Activated T-cell treated with anti-CD3 and anti-CD28 coated beads for 24 hours (primary cell): Measurements from ENCODE around the gene SLC12A2.

Experiments
- DNase-seq: peaks from one replicate; pipeline ENCODE4 v3.0.0-alpha.2; 2020; ENCODE audit warnings: low read depth

SLC12A2 gene

DNA sequence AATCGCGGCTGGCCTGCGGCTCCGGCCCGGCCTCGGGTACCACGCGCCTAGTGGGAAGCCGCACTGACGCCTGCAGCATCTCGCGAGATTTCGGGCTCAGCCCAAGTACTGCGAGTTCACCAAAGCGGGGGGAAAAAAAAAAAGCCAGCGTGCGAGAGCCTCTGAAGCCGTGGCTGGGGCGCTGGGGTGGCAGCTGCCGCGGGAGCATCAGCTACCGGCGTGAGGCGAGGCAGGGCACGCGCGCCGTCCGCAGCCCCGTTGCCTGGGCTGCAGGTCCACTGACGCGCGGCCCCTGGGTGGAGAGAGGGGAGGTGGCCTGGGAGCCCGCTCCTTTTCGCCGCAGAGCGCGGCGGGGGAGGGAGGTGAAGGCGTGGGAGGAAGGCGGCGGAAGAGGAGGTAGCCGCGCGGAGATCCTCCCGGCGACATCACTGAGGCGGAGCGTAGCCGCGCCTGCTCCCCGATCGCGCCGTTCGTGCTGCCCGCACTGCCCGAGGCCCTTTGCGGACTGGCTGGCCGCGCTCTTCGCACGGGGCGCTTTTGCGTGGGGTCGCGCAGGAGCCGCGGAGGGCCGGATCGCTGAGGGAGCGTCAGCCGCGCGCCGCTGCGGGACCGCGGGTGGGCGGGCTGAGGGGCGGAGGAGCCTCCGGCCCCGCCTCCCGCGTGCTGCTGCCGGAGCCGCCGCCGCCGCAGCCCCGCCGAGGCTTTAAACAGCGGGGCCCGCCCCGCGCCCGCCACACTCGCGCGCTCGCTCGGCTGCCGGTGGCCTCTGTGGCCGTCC, at the start of gene SLC12A2:
TSS of gene SLC12A2 (plus strand) at position 734 of the 778 bp plus-strand sequence. CDS start 189 bp downstream, outside the sequence.
- DNase-seq = peak; percentile 83

DNA sequence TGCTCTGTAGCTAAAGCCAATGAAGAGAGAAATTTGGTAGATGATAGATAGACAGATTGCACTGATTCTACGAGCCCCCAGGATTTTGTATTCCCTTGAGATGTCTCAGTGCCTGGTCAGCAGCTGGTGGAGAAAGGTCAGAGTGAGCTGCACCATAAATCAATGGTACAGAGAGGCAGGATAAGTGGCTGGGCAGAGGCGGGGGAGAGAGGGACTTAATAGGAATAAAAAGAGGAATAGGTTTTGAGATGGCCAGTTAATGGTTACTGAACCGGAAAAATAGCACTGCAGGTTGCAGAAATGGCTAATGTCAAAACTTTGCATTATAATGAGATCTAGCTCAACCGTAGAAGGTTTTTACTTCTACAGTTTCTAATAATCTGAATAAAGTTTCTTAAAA, 47.9 kb upstream of the SLC12A2 start:
- no peak for DNase-seq

DNA sequence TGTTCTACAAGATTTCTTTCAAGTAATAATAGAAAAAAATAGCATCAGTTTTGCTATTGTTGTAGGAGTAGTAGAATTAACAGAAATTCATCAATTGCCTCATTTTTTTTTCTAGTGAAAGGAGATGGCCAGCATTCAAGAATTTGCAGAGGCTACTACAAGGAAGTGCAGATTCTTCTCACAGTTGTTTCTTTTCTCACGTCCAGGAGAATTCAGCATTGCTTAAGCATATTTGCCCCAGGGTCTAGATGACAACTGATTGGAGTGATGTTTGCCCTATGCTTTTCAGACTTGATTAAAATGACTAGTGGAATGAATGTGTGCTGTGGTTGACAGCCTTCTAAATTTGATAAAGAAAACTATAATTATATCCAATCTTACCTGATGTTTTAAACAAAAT, 46.6 kb upstream of the SLC12A2 start:
- DNase-seq = no peak

DNA sequence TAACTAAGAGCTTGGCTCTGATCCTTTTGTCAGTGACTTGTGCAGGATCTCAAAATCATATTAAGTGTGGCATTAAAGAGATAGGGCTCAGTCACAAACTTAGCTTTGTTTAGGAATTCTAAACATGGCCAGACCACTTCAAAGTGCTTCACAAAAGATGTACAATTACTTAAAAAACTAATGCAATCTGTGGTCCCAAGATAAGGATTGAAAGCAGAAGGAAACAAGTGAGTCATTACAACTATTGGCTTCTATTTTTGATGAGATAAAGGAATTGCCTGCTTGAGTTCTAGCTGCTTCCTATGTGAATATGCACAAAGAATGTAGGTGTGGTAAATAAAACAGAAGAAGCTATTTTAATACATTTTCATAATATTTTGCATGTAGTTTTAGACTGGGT, 44.9 kb upstream of the SLC12A2 start:
- DNase-seq = no peak

DNA sequence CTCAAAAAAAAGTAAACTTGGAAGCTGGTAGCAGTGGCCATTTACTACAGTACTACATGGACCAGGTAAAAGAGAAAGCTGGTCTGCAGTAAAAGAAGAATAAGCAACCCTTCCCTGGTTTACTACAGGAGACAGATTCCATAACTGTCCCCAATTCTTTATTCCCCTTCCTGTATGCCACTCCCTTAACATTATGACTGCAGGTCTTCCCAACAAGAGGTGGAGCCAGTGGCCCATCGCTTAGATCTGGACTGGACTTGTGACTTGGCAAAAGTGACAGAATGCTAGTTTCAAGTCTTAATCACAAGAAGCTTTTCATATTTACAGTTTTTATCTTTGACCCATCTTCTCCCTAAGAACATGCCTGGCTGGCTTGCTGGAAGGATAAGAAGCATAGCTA, 42.6 kb upstream of the SLC12A2 start:
- DNase-seq = no peak

DNA sequence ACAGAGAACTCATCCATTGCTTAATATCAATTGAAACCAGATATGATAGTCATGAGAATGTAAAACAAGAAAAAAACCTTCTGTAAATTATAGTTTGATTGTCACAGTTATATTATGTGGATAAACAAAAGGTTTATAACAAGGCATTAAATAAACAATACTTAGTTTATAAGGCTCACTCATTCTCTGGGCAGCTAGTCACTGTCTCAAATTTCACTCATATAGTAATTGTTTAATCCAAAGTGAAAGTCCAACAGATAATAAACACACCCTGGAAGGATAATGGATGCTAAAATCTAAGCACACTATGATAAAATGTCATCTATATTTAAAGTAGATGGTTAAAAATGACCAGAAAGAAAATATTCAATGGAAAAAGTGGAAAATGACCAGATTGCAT, 30.8 kb upstream of the SLC12A2 start:
- DNase-seq = no peak

DNA sequence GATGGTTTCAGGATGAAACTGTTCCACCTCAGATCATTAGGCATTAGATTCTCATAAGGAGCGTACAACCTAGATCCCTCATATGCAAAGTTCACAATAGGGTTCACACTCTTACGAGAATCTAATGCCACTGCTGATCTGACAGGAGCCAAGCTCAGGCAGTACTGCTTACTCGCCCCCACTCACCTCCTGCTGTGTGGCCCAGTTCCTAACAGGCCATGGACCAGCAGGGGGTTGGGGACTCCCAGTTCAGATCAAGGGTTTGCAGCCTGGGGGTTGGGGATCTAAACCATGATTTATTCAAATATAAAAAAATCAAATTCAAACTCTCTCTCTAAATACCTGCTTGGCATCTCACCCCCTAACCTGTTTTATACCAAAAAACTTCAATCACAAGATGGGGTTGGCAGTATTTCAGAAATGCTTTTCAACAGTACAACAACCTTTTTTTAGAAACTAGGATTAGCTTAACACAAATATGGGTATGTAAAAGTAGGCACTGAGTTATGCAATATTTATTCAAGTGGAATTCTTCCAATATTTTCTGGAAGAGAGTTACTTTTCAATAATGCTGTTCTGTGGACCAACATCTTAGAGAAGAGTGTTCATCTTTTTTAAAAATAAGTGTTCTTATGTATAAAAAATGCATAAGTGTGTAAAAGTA, 30.1 kb upstream of the SLC12A2 start:
- no peak for DNase-seq

DNA sequence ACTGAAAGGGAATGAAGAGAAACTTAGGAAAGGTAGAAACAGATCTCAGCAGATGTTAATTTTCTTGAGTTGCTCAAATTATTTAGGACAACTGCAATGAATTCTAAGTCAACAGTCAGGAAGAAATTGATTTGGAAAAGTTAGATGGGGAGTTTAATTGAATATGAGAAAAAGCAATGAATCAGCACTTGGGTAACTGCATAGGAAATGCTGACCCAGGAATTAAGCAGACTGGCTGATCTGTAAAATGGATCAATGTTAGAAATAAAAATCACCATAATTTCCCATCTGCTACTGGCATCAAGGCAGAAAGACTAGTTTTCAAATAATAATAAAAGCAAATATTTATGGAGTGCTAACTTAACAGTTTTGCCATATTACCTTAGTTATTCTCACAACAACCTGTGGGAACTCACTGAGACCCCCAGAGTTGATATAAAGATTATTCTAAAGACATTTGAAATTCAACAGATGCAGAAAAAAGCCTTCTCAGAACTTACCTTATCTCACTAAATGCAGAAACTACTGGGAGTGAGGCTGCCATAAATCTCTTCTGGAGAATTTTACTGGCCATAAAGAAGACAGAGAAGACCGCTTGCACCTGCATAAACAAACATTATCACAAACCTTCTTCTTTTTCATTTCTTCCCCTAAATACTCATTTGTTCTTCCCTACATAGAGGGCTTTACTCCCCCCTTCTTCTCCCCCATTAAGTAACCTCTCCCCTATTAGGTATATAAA, 22.8 kb upstream of the SLC12A2 start:
- DNase-seq = no peak

DNA sequence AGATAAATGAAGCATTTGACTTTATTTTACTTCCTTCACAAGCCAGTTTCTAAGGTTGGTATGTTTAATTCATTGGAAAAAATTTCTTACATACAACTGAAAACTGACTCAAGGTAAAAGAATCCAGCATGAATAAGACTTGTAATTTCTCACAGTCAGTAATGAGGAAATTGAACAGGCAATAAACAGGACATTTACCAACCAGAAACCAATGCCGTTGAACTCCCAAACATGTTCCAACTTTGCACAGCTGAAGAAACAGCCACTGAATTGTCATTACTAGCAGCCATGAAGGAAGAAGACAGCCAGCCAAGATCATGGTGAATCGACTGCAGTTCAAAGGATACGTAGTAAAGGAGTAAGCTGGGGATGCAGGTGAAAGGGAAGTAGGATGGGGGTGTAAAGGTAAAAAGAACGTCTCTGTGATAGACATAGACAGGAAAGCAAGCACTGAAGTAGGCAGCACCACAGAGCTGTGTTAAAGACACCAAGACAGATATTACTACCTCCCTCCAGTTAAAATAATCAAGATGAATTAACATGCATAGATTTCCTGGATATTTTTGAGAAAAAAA, 21.3 kb upstream of the SLC12A2 start:
- DNase-seq = no peak

DNA sequence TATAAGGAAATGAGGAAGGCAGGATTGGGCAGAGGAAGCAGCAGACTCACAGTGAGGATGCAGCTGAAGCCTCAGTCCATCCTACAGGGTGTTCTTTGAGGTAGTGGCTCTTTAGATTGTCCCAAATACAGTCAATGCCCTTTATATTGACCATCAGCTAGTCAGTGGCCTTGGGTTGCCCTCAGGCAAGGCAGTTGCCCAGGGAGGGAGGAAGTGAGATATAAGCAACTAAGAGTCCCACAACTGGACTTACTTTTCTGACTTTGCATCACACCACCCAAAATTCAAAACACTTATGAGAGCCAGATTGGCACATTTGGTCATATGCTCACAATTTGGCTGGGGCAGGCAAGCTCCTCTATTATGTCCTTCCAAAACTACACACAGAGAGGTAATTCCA, 9.4 kb upstream of the SLC12A2 start:
- DNase-seq = no peak

DNA sequence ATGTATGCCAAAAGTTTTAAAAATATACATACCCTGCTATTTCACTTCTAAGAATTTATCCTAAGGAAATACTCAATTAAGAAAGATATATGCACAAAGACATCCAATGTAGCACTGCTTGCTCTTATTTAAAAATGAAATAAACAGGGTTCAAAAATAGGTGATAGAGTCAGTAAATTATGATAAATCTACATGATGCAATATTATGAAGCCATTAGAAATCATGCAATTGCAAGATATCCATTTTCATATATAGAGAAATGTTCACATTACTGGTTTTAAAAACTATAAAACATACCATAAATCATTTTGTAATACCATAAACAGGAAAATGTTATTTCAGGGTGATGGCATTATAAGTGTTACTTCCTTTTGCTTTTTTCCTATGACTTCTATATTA, 8.6 kb upstream of the SLC12A2 start:
- DNase-seq = no peak

DNA sequence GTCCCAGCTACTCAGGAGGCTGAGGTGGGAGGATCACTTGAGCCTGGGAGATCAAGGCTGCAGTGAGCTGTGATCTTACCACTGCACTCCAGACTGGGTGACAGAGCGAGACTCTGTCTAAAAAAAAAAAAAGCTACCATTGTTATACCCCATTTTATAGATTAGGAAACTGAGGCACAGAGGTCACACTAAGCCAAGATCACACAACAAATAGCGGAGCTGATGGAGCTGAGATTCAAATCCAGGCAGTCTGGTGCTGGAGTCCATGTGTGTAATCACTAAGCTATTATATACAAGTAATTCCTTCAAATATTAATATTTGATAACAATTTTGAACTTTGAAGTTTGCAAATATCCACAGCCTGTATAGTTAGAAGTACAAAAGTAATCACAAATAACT, 6.0 kb upstream of the SLC12A2 start:
- DNase-seq = no peak

DNA sequence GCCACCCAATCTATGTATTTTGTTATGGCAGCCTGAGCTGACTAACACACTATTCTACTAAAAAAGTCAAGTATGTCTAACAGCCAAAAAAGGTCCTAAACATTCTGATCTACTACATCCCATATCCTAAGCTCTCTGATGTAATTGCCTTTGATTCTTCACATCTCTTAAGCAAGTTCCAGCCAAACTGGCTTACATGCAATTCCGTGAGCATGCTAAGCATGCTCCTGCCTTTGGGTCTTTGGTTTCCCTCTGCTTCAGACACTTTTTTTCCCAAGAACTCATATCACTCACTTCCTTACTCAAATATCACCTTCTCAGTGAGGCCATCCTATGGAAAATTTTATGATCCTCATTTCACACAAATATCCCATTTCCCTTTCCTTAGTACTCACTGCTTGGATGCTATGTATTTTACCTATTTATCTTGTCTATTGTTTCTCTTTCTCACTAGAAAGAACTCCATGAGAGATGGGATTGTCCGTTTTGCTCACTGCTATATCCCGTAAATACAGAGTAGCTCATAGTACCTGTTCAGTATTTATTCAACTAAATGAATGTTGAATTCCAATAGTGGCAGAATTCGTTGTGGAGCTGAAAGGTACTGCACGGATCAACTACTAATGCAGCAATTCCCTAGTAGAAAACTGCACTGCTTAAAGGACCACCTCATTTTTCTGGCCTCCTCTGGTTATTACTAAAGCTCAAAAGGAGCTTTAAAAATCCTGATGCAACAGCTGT, 2.3 kb upstream of the SLC12A2 start:
- no peak for DNase-seq

DNA sequence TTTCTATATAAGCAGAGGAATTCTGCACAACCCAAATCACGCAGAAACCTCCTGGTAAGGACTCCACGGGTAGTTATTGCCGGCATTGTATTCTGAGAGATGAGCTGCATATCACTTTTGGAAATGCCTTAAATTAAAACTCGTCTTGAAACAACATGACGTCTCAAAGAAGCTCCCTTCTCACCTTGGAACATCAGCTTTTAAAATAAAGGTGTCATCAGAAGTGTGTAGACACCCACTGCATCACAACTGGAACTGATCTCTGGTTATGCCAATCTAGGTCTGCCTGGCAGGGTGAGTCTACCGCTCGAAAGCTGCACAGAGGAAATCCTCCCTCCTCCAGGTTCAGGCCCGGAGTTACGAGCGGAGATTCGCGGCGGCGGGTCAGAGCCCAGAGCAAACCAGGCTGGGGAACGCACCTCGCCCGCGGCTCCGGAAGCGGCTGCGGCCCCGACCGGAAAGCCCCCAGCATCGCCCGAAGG, 974 bp upstream of the SLC12A2 start:
- DNase-seq = no peak

DNA sequence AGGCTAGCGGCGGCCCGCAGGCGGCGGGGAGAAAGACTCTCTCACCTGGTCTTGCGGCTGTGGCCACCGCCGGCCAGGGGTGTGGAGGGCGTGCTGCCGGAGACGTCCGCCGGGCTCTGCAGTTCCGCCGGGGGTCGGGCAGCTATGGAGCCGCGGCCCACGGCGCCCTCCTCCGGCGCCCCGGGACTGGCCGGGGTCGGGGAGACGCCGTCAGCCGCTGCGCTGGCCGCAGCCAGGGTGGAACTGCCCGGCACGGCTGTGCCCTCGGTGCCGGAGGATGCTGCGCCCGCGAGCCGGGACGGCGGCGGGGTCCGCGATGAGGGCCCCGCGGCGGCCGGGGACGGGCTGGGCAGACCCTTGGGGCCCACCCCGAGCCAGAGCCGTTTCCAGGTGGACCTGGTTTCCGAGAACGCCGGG, 253 bp downstream of the SLC12A2 start:
- DNase-seq = no peak

DNA sequence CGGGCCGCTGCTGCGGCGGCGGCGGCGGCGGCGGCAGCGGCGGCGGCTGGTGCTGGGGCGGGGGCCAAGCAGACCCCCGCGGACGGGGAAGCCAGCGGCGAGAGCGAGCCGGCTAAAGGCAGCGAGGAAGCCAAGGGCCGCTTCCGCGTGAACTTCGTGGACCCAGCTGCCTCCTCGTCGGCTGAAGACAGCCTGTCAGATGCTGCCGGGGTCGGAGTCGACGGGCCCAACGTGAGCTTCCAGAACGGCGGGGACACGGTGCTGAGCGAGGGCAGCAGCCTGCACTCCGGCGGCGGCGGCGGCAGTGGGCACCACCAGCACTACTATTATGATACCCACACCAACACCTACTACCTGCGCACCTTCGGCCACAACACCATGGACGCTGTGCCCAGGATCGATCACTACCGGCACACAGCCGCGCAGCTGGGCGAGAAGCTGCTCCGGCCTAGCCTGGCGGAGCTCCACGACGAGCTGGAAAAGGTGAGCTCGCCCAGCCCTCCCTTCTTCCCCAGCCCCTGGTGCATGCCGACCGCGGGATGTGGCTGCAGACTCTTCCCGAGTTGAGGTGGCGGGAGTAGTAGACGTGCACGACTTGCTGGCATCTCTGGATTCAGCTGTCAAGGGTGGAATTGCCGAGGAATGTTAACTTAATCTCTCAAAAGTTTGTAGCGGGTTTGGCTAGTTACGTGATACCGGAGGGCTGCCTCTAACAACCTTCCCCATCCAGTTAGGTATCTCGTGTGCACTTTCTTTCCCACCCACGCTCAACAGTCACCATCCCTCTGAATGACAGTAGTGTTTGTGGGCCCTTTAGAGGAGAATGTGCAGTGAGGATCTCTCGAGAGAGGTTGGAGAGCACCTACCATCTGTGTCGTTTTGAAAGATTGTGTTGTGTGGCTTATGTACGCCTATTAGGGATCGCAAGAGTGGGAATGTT, 932 bp downstream of the SLC12A2 start:
- peak; percentile 40 for DNase-seq

DNA sequence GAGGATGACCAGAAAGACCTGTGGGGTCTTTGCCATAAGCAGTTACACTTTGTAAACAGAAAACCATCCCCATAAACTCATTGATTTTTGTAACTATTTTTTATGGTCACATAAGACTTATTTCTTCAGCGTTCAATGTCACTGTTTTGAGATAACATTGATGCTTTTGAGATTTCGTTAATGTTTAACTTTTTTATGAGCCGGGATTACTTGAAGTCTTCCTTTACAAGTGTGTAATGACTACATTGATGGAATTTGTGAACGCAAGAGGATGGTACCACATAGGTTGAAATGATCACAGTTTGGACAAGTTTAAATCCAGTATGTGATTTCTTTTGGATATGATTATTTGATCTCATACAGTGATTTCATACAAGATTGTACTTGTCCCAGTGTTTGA, 1.8 kb downstream of the SLC12A2 start:
- no peak for DNase-seq

DNA sequence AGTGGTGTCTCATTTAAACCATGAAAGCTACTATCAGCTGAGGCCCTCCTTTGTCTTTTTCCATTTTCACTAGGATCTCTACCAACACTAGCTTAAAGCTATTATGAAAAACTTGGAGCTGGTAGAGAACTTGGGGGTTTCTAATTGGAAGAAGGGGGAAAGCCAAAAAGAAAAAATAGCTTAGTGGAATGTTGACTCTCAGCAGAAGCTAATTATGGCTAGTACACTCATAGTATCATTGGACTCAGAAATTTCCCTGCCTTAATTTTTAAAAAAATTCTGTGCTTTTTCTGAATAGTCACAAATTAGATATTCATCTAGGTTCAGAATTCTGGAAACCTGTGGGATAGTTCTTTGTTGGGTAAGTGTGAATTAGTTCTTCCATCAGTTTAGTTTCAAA, 8.0 kb downstream of the SLC12A2 start:
- DNase-seq = no peak

DNA sequence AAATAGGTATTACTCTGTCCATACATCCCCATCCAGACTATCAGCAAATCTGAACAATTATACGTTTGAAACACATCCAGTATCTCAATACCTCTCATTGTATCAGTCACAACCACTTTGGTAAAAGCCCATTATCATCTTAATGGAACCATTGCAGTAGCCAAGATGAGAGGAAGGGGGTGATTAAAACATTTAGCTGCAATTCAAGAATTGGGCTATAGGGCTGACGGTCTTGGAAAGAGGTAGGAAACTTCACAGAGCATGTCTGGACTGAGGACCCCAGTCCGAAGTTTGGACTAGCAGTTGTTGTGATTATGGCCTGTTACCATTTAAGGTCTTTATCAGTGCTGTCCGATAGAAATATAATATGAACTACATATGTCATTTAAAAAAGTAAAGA, 8.6 kb downstream of the SLC12A2 start:
- DNase-seq = no peak

DNA sequence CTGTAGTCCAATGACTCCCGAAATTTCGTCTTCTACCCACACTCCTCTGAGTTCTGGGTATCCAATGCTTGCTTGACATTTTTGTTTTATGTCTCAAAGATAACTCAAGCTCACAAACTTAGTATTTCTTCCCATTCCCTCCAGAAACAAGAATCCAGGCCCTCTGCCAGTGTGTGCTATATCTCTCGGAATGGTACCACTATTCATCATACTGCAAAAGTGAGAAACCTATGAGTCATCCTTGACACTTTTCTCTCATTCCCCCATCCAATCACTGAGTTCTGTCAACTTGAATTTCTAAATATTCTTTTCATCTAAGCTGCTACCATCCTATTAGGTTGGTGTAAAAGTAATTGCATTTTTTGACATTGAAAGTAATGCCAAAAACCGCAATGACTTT, 9.8 kb downstream of the SLC12A2 start:
- no peak for DNase-seq

DNA sequence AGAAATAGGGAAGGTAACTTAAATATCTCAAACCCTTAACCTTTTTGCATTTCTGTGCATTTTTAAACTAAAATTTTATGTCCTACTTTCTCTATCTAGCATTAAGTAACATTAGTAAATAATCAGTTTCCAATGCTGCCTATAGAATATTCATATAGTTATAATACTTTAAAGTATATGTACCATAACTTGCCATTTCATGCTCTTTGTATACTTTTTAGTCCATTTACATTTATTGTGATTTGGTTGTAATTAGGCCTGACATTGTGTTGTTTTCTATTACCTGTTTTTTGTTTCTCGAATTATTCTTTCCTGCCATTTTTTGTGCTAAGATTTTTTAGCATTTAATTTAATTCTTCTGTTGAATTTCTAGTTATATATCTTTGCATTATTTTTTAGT, 13.7 kb downstream of the SLC12A2 start:
- DNase-seq = no peak
